ENCODE data around the gene KIFBP. TPM values are rescaled to one million over a fixed set of nuclear protein-coding genes. Genes with fewer than 3 reads are reported as not detected.

The KIFBP gene
- total RNA-seq, 2 experiments from 2014 or later = 4.2 TPM

GRCh38 chr10:68982389-68982788 is 6.2 kb upstream of the KIFBP start:
- no peaks in the 10 kb centered on the region for H3K9me3 Mint-ChIP-seq
- H3K4me3 Mint-ChIP-seq = no peak overlapping the region
- Histone ChIP-seq H3K36me3 (ENCODE audit: insufficient read depth, low read length) (peaks cover 76% of the 10 kb centered on the region), H3K9me3 (ENCODE audit: control insufficient read depth in 1 of 2, insufficient read depth in 1 of 2, low read length in 2 of 2) (no peaks in the 10 kb centered on the region), H3K27ac (ENCODE audit: low read depth in 1 of 2, low read length in 2 of 2) (no peak overlapping the region), H3K4me1 (ENCODE audit: insufficient read depth, low read length) (no peaks in the 10 kb centered on the region), H3K4me3 (ENCODE audit: low read length) (no peak overlapping the region), H3K27me3 (ENCODE audit: control insufficient read depth in 1 of 2, insufficient read depth in 2 of 2, low read length in 2 of 2) (no peaks in the 10 kb centered on the region)
- H3K27me3 Mint-ChIP-seq = no peaks in the 10 kb centered on the region
- ChIA-PET POLR2A (no interaction called here), CTCF (no interaction called here)
- no peak for TF ChIP-seq CTCF (IDR thresholded peaks at IDR 0.05)
- DNase-seq (no peak), ATAC-seq (ENCODE audit: poor library complexity) (no peak)
- peak overlapping the region; percentile 11 for H3K27ac Mint-ChIP-seq
- peaks cover 75% of the 10 kb centered on the region for H3K36me3 Mint-ChIP-seq (ENCODE audit: low read depth)
- H3K4me1 Mint-ChIP-seq (ENCODE audit: low read depth) = peaks cover 4% of the 10 kb centered on the region
- intact Hi-C loops (cut with DNase I, micrococcal nuclease) = loop anchor here in 1 of 2 experiments (10.0 kb wide), 1 partner anchor 458 kb away; the partner anchor contains the start of gene SLC25A16

GRCh38 chr10:68987611-68988010 is 992 bp upstream of the KIFBP start:
- intact Hi-C loops (cut with DNase I, micrococcal nuclease) = loop anchor here (1.0 to 10.0 kb wide), 3 partner anchors 35 to 463 kb away; partner anchors contain the start of gene SLC25A16 (in 1 of the 2)
- DNase-seq (no peak), ATAC-seq (ENCODE audit: poor library complexity) (no peak)
- H3K36me3 Mint-ChIP-seq (ENCODE audit: low read depth) = peaks cover 43% of the 10 kb centered on the region
- peak overlapping the region; percentile 88 for H3K27ac Mint-ChIP-seq
- Histone ChIP-seq H3K4me1 (ENCODE audit: insufficient read depth, low read length) (peaks cover 33% of the 10 kb centered on the region), H3K4me3 (ENCODE audit: low read length) (no peak overlapping the region), H3K36me3 (ENCODE audit: insufficient read depth, low read length) (peaks cover 25% of the 10 kb centered on the region), H3K27ac (ENCODE audit: low read depth in 1 of 2, low read length in 2 of 2) (no peak overlapping the region), H3K9me3 (ENCODE audit: control insufficient read depth in 1 of 2, insufficient read depth in 1 of 2, low read length in 2 of 2) (no peaks in the 10 kb centered on the region), H3K27me3 (ENCODE audit: control insufficient read depth in 1 of 2, insufficient read depth in 2 of 2, low read length in 2 of 2) (no peaks in the 10 kb centered on the region)
- no peak for TF ChIP-seq CTCF (IDR thresholded peaks at IDR 0.05)
- no peaks in the 10 kb centered on the region for H3K27me3 Mint-ChIP-seq
- ChIA-PET CTCF (interaction anchor here (1.0 to 1.4 kb wide), 5 partner anchors 17 to 106 kb away, joined by 3 to 5 read pairs (median 4); partner anchors contain the start of gene DDX21), POLR2A (interaction anchor here (0.5 to 2.1 kb wide), 8 partner anchors 9 to 654 kb away, joined by 3 to 12 read pairs (median 4); partner anchors contain the start of genes DDX21 and DDX50)
- H3K9me3 Mint-ChIP-seq = no peaks in the 10 kb centered on the region
- H3K4me1 Mint-ChIP-seq (ENCODE audit: low read depth) = peaks cover 49% of the 10 kb centered on the region
- peak overlapping the region; percentile 98 for H3K4me3 Mint-ChIP-seq

- peak overlapping the region; percentile 55 to 69 for H3K27ac ChIP-seq (ENCODE audit: low read depth in 1 of 2, low read length in 2 of 2)
- peaks cover 7% of the 10 kb centered on the region for H3K36me3 ChIP-seq (ENCODE audit: insufficient read depth, low read length)
- peak overlapping the region; percentile 90 for H3K4me3 ChIP-seq (ENCODE audit: low read length)
- peaks cover 61% of the 10 kb centered on the region for H3K4me1 Mint-ChIP-seq (ENCODE audit: low read depth)
- DNase-seq (peak in 1 of 14 experiments; percentile 5), ATAC-seq (ENCODE audit: poor library complexity) (no peak)
- POLR2A ChIA-PET = interaction anchor here (0.7 to 1.6 kb wide), 8 partner anchors 15 to 658 kb away, joined by 3 to 8 read pairs (median 4); partner anchors contain the start of genes DDX21, HNRNPH3 and SRGN
- H3K9me3 ChIP-seq (ENCODE audit: control insufficient read depth in 1 of 2, insufficient read depth in 1 of 2, low read length in 2 of 2) = no peaks in the 10 kb centered on the region
- H3K27me3 ChIP-seq (ENCODE audit: control insufficient read depth in 1 of 2, insufficient read depth in 2 of 2, low read length in 2 of 2) = no peaks in the 10 kb centered on the region
- peaks cover 39% of the 10 kb centered on the region for H3K4me1 ChIP-seq (ENCODE audit: insufficient read depth, low read length)
- intact Hi-C loops (cut with DNase I, micrococcal nuclease) = loop anchor here in 1 of 2 experiments (5.0 to 10.0 kb wide), 2 partner anchors 37 to 465 kb away; partner anchors contain the start of gene SLC25A16
- H3K9me3 Mint-ChIP-seq = no peaks in the 10 kb centered on the region
- H3K27me3 Mint-ChIP-seq = no peaks in the 10 kb centered on the region
- H3K4me3 Mint-ChIP-seq = peak overlapping the region; percentile 98
- H3K27ac Mint-ChIP-seq = peak overlapping the region; percentile 88
- H3K36me3 Mint-ChIP-seq (ENCODE audit: low read depth) = peaks cover 27% of the 10 kb centered on the region
- no peak for TF ChIP-seq CTCF (IDR thresholded peaks at IDR 0.05)
- CTCF ChIA-PET = interaction anchor here (0.8 to 1.3 kb wide), 6 partner anchors 11 to 150 kb away, joined by 3 to 4 read pairs (median 3); no protein-coding TSS in a partner anchor
These were observed 851 bp downstream of the KIFBP start for GRCh38 chr10:68989317-68989990.
